Activated naive CD4-positive, alpha-beta T cell treated with Interleukin-2 at 50 U/mL for 16 hours (primary cell): Measurements from ENCODE around the gene QRICH2.
"Not testable (repeated sequence)": the region's sequence is repeated elsewhere in the genome, so short reads cannot be mapped to it uniquely, and the experiment has no call there.

Experiments used
- DNase-seq: peaks from one replicate; pipeline ENCODE4 v3.0.0-alpha.2; 2020

The QRICH2 gene

DNA sequence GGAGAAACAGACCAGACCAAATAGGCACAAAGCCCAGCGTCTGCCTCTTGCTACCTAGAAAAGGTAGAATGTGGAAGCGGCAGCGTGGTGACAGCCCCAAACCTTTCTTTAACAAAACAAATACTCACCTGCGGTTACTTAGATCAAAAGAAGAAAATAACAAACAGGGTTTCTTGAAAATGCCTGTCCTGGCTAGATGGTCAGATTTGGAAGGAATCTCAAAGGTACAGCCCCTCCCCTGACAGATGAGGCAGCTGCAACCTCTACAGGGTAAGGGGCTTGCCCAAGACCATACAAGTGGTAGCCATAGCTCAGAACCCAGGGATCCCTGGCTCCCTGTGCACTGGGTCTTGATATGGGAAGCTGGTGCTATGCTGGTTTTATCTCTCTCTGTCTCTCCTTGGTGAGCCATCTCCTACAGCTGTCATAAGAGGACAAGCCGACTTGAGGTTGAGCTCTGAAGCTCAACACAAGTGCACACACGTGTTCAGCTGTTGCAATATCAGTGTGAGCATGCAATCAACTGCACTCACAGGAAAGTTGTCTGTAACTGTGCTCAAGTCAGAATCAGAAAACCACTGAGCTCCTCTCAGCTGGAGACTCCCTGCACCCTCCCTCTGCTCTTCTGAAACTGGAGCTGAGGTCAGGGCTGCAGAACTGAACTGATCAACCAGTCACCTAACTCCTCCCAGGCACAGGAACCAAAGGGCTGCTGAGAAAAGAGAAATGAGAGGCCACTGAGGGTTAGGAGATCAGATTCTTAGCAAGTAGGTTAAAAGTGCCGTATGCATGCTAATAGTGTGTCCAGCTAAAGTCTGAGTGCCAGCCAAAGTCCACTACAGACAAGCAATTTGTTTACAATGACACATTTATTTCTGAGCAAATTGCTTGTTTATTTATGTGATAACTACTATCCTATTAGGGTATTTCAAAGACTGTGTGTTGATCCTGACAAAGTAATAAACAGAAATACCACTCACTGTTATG lies 61.7 kb downstream of the QRICH2 start:
- peak; percentile 64 for DNase-seq

GRCh38 chr17:76244721-76245120 lies 63.4 kb downstream of the QRICH2 start:
- DNase-seq = not testable (repeated sequence)

DNA sequence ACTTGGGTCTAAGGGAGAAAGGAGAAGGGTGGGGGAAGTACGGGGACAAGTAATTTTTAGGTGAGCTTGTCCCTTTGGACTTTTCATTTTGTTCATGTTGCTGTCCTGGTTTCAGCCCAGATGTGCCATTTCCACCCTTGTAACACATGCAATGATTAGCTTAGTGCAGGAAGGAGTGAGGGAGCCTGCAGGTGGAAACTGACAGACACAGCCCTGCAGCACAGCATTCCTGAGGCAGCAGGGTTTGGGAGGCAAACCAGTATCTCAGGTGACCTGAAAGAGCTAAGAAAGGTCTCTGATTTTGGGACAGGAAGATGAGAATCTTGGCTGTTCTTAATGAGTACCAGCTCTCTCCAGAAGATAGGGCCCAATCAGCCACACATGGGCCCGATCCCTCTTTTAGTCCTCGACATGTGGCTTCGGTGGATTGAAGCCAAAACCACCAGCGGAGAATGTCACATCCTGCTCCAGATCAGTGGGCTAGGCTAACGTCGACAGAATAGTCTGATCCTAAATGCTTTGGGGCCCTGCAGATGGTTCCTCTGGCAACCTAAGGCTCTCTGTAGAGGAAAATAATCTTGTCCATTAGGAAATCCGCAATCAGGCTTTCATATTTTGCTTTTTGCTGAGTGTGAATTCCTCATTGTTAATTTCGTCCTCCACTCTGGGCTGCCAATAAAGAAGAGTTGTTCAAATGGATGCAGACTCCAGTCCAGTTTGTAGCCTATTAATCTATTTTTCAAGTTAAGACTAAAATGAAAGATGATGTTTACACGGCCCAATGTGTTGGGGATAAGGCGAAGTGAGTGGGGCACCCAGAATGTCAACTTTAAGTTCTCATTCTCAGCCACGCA lies 64.0 kb downstream of the QRICH2 start:
- no peak for DNase-seq

DNA sequence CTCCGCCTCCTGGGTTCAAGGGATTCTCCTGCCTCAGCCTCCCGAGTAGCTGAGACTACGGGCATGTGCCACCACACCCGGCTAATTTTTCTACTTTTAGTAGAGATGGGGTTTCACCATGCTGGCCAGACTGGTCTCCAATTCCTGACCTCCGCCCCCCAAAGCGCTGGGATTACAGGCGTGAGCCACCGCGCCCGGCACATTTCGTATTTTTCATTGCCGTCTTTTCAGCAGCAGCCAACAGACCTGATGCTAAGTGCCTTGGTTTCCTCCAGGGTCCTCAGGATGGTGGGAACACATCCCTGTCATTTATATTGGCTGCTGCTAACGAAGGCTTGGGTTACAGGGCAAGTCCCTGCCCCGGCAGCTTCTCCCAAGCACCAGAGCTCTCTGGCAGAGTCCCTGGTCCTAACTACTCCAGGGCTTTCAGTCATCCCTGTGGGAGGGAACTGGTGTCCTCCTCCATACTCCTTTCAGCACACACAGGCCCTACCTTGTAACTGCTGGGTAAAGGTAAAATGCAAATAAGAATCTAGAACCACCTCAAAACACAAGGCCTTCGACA lies 66.3 kb downstream of the QRICH2 start:
- DNase-seq = no peak

GRCh38 chr17:76241204-76241538 lies 66.9 kb downstream of the QRICH2 start:
- no peak for DNase-seq

DNA sequence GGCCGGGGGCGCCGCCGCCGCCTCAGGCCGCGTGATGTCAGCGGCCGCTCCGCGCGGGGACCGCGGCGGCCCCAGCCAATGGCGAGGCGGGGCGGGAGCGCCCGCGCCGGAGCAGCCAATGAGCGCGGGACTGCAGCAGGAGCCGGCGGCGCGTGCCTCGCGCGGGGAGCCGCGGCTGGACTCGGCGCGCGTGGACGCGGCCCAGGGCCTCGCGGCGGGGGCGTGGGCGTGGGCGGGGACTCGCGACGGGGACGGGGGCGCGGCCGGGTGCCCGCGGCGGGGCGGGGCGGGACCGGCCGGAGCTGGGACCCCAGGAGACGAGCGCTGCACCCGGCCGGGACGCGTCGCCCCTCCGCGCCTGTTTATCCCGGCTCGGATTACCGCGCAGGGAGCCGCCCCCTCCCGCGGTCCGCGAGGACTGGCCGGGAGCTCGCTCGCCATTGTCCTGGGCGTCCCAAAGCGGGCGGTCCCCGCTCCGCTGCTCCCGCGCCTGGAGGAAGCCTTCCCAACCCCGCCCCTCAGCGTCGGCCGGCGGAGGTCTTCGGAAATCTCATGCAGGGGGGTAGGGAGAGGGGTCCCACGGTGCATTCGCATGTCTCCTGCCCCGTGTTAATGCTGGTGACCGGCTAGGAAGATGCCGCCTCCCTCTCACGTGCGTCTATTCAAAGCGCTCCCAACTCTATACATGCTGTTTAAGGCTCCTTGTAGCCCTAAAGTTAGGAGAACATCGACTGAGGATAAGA lies 67.4 kb downstream of the QRICH2 start, which contains the start of gene RNF157:
Gene RNF157, minus strand, starts transcription at position 33 of the 743 bp plus-strand sequence. CDS start 253 bp downstream, outside the sequence.
- peak; percentile 69 for DNase-seq

- DNase-seq = peak; percentile 8
These were observed 68.4 kb downstream of the QRICH2 start for GRCh38 chr17:76239538-76240274.

DNA sequence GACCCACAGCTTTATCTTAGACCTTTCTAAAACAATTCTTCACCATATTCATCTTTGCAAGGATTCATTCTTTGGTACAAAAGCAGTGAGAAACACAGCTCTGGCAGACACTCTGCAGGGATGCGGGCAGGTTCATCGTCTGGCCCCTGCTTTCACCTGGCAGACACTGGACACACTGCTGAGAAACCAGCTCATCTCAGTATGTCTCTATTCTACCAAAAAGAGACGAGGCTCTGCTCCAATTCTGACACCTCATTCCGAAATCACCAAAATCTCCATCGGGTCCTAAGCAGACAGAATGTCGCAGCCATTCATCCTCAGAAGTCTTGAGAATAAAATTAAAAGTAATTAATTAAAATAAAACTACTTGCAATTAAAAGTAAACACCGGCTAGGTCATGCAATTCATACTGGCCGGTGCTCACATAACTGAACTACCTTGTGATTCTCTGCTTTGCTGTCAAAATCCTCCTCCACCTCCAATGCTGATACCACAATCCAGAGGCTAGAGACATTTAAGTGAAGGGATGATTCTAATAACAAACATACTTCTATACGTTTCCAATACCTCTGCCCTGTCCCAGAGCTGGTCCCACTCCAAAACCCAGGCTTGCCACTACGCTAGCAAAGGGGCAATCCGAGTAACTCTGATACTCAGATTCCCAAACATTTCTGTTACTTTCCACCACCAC lies 69.1 kb downstream of the QRICH2 start:
- DNase-seq = no peak

GRCh38 chr17:76237859-76238313 lies 70.2 kb downstream of the QRICH2 start:
- DNase-seq = no peak

- no peak for DNase-seq
These were observed 71.5 kb downstream of the QRICH2 start for GRCh38 chr17:76236603-76237002.

DNA sequence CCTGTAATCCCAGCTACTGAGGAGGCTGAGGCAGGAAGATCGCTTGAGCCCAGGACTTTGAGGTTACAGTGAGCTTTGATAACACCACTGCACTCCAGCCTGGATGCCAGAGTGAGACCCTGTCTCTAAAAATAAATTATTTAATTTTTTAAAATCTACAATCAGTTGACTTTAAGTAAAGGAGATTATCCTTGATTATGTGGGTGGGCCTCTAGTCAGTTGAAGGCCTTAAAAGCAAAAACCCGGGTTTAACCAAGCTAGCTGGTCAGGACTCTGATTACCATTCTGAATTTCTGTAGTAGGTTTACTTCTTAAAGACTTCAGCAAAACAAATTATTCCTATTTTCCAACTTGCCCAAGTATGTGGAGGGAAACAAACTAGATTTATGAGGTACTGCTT lies 72.2 kb downstream of the QRICH2 start:
- no peak for DNase-seq

DNA sequence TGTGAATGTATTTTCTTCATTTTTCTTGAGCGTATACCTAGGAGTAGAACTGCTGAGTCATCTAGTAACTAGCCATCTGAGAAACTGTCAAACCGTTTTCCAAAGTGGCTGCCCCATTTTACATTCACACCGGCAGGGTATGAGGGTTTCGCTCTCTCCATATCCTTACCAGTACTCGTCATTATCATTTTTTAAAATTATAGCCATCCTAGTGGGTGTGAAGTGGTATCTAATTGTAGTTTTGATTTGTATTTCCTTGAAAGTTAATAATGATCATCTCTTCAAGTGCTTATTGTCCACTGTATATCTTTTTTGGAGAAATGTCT lies 73.8 kb downstream of the QRICH2 start:
- no peak for DNase-seq

- DNase-seq = no peak
These were observed 74.3 kb downstream of the QRICH2 start for GRCh38 chr17:76233588-76234353.

- no peak for DNase-seq
These were observed 75.7 kb downstream of the QRICH2 start for GRCh38 chr17:76232342-76232741.

- not testable (repeated sequence) for DNase-seq
These were observed 81.3 kb downstream of the QRICH2 start for GRCh38 chr17:76226749-76227148.

GRCh38 chr17:76225373-76226086 lies 82.5 kb downstream of the QRICH2 start:
- not testable (repeated sequence) for DNase-seq
